C4-2B (cell line): ENCODE measurements around the gene SLC8A3.

Experiments
- H3K27ac ChIP-seq: fragments of 450-650 bp; 2 replicates; pipeline ENCODE4 v1.5.1; 2017
- CTCF ChIP-seq: fragments of 450-650 bp; conservative IDR thresholded peaks from 2 replicates; pipeline ENCODE4 v1.5.1; 2017; ENCODE audit warnings: mild to moderate bottlenecking
- ZFX ChIP-seq: fragments of 450-650 bp; IDR thresholded peaks from 2 replicates; pipeline ENCODE4 v1.6.1; 2017

Gene SLC8A3

GRCh38 chr14:70118064-70118463 lies 70.7 kb downstream of the SLC8A3 start:
- H3K27ac ChIP-seq: no peak overlapping the region
- TF ChIP-seq CTCF (no peak), ZFX (no peak)

- TF ChIP-seq CTCF (no peak), ZFX (no peak)
These were observed 72.5 kb downstream of the SLC8A3 start for GRCh38 chr14:70116278-70116677.

GRCh38 chr14:70114621-70115156 lies 74.1 kb downstream of the SLC8A3 start:
- no peak for TF ChIP-seq CTCF
- TF ChIP-seq ZFX: no peak

More at GRCh38 chr14:70116278-70116677, 72.5 kb downstream of the SLC8A3 start:
- H3K27ac ChIP-seq: no peak overlapping the region

GRCh38 chr14:70113211-70113610 lies 75.5 kb downstream of the SLC8A3 start:
- no peak overlapping the region for H3K27ac ChIP-seq
- no peak for TF ChIP-seq CTCF
- no peak for TF ChIP-seq ZFX

More at GRCh38 chr14:70114621-70115156, 74.1 kb downstream of the SLC8A3 start:
- H3K27ac ChIP-seq: no peak overlapping the region

GRCh38 chr14:70108419-70108818 lies 80.3 kb downstream of the SLC8A3 start:
- TF ChIP-seq ZFX (no peak), CTCF (no peak)
- H3K27ac ChIP-seq: no peak overlapping the region

- TF ChIP-seq ZFX: no peak
- TF ChIP-seq CTCF: no peak
- H3K27ac ChIP-seq: no peak overlapping the region
These were observed 81.4 kb downstream of the SLC8A3 start for GRCh38 chr14:70107309-70107708.

- TF ChIP-seq CTCF (no peak), ZFX (no peak)
- H3K27ac ChIP-seq: no peak overlapping the region
These were observed 88.7 kb downstream of the SLC8A3 start for GRCh38 chr14:70100071-70100470.
